A549 (cell line): Measurements from ENCODE around the gene TMEM179B.
A peak's percentile ranks its signal among the peaks of the same experiment; 100 is the strongest.

Experiments
- BCL3 ChIP-seq: fragments of >200 bp; sonication (Bioruptor Twin); formaldehyde crosslinking; IDR thresholded peaks from 3 replicates; pipeline ENCODE4 v1.6.1; 2016
- CHD2 ChIP-seq: fragments of 150-350 bp; IDR thresholded peaks from 2 replicates; pipeline ENCODE4 v1.6.1; 2014; ENCODE audit warnings: low read length; ENCODE audit not compliant: partially characterized antibody
- FOSL2 ChIP-seq, 2 experiments: fragments of 450-650 bp in 1 of 2; fragments of >200 bp in 1 of 2; sonication (Bioruptor Twin) in 1 of 2; formaldehyde crosslinking; IDR thresholded peaks; 2 replicates each; pipeline versions ENCODE4 v1.5.0 to v1.6.1; 2016 to 2020; ENCODE audit warnings: mild to moderate bottlenecking in 1 of 2, moderate library complexity in 1 of 2
- HMGXB4 ChIP-seq: fragments of 250-450 bp; sonication (Bioruptor Pico); IDR thresholded peaks from 2 replicates; pipeline ENCODE4 v1.5.0; 2021; ENCODE audit warnings: mild to moderate bottlenecking, moderate library complexity, borderline replicate concordance
- JUNB ChIP-seq: fragments of >200 bp; sonication (Bioruptor Twin); formaldehyde crosslinking; IDR thresholded peaks from 2 replicates; pipeline ENCODE4 v1.6.1; 2016
- MAX ChIP-seq: IDR thresholded peaks from 2 replicates; pipeline ENCODE4 v1.6.1; 2012
- NPAS2 ChIP-seq: fragments of 250-450 bp; sonication (Bioruptor Pico); IDR thresholded peaks from 2 replicates; pipeline ENCODE4 v1.8.0; 2022; ENCODE audit warnings: mild to moderate bottlenecking, moderate library complexity, borderline replicate concordance
- NR3C1 ChIP-seq: fragments of >200 bp; sonication (Bioruptor Twin); formaldehyde crosslinking; IDR thresholded peaks from 3 replicates; pipeline ENCODE4 v1.6.1; 2017
- POLR2A ChIP-seq: IDR thresholded peaks from 2 replicates; pipeline ENCODE4 v1.6.1; 2012; ENCODE audit warnings: mild to moderate bottlenecking, low read length
- RAD21 ChIP-seq, 2 experiments: fragments of >200 bp in 1 of 2; sonication (Bioruptor Twin) in 1 of 2; formaldehyde crosslinking in 1 of 2; IDR thresholded peaks in 1 of 2; conservative IDR thresholded peaks in 1 of 2; 2 replicates in 1 of 2; 3 replicates in 1 of 2; pipeline ENCODE4 v1.6.1; 2012 to 2018; ENCODE audit warnings: inconsistent platforms in 1 of 2
- USF2 ChIP-seq: fragments of 450-650 bp; IDR thresholded peaks from 2 replicates; pipeline ENCODE4 v1.6.1; 2014; ENCODE audit warnings: antibody characterized with exemption
- TF ChIP-seq, protein P1 (sequence below): fragments of >200 bp; sonication (Bioruptor Twin); formaldehyde crosslinking; IDR thresholded peaks from 3 replicates; pipeline ENCODE4 v1.5.1; 2016
- TF ChIP-seq, protein P2 (sequence below): fragments of 200-600 bp; sonication (generic); IDR thresholded peaks from 2 replicates; pipeline ENCODE4 v1.6.1; 2016; ENCODE audit warnings: antibody characterized with exemption, mild to moderate bottlenecking, moderate library complexity

GRCh38 chr11:62771144-62772021 is 15.8 kb upstream of the TMEM179B start, which contains the start of gene TAF6L:
- TF ChIP-seq, protein P1, sequence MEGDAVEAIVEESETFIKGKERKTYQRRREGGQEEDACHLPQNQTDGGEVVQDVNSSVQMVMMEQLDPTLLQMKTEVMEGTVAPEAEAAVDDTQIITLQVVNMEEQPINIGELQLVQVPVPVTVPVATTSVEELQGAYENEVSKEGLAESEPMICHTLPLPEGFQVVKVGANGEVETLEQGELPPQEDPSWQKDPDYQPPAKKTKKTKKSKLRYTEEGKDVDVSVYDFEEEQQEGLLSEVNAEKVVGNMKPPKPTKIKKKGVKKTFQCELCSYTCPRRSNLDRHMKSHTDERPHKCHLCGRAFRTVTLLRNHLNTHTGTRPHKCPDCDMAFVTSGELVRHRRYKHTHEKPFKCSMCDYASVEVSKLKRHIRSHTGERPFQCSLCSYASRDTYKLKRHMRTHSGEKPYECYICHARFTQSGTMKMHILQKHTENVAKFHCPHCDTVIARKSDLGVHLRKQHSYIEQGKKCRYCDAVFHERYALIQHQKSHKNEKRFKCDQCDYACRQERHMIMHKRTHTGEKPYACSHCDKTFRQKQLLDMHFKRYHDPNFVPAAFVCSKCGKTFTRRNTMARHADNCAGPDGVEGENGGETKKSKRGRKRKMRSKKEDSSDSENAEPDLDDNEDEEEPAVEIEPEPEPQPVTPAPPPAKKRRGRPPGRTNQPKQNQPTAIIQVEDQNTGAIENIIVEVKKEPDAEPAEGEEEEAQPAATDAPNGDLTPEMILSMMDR: no peak
- TF ChIP-seq HMGXB4 (CRISPR knock-in tag) (no peak), POLR2A (peak; percentile 55), USF2 (peak; percentile 96), NPAS2 (no peak), BCL3 (0 out of 3 replicates have a peak, but pooled peaks have one; percentile 50), CHD2 (peak; percentile 42), MAX (peak; percentile 79), RAD21 (conservative IDR thresholded peaks at IDR 0.05 in 1 of 2, IDR thresholded peaks at IDR 0.05 in 1 of 2) (no peak), NR3C1 (no peak), FOSL2 (IDR thresholded peaks at IDR 0.05) (no peak), FOSL2 (CRISPR knock-in tag; IDR thresholded peaks at IDR 0.05) (no peak), JUNB (no peak)
- TF ChIP-seq, protein P2, sequence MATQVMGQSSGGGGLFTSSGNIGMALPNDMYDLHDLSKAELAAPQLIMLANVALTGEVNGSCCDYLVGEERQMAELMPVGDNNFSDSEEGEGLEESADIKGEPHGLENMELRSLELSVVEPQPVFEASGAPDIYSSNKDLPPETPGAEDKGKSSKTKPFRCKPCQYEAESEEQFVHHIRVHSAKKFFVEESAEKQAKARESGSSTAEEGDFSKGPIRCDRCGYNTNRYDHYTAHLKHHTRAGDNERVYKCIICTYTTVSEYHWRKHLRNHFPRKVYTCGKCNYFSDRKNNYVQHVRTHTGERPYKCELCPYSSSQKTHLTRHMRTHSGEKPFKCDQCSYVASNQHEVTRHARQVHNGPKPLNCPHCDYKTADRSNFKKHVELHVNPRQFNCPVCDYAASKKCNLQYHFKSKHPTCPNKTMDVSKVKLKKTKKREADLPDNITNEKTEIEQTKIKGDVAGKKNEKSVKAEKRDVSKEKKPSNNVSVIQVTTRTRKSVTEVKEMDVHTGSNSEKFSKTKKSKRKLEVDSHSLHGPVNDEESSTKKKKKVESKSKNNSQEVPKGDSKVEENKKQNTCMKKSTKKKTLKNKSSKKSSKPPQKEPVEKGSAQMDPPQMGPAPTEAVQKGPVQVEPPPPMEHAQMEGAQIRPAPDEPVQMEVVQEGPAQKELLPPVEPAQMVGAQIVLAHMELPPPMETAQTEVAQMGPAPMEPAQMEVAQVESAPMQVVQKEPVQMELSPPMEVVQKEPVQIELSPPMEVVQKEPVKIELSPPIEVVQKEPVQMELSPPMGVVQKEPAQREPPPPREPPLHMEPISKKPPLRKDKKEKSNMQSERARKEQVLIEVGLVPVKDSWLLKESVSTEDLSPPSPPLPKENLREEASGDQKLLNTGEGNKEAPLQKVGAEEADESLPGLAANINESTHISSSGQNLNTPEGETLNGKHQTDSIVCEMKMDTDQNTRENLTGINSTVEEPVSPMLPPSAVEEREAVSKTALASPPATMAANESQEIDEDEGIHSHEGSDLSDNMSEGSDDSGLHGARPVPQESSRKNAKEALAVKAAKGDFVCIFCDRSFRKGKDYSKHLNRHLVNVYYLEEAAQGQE: no peak
